GM19099 (cell line): Measurements from ENCODE around the gene CRTAC1.

ENCODE experiments used
- POLR2A ChIP-seq: IDR thresholded peaks from 3 replicates; pipeline ENCODE4 v1.6.1; 2011; ENCODE audit warnings: low read depth; ENCODE audit not compliant: insufficient read length; ENCODE audit errors: extremely low read depth

Gene CRTAC1

GRCh38 chr10:97842656-97843280, 187.7 kb downstream of the CRTAC1 start:
- no peak for TF ChIP-seq POLR2A

GRCh38 chr10:97838091-97838490, 192.3 kb downstream of the CRTAC1 start:
- TF ChIP-seq POLR2A, result no peak

- TF ChIP-seq POLR2A, result no peak
These were observed 194.0 kb downstream of the CRTAC1 start for GRCh38 chr10:97836446-97836845.

- TF ChIP-seq POLR2A, result no peak
These were observed 199.2 kb downstream of the CRTAC1 start for GRCh38 chr10:97831259-97831658.

GRCh38 chr10:97830064-97830463, 200.4 kb downstream of the CRTAC1 start:
- no peak for TF ChIP-seq POLR2A

GRCh38 chr10:97828721-97829120, 201.7 kb downstream of the CRTAC1 start:
- no peak for TF ChIP-seq POLR2A

GRCh38 chr10:97827702-97828291, 202.6 kb downstream of the CRTAC1 start:
- no peak for TF ChIP-seq POLR2A

- TF ChIP-seq POLR2A, result no peak
These were observed 203.5 kb downstream of the CRTAC1 start for GRCh38 chr10:97826892-97827291.

- no peak for TF ChIP-seq POLR2A
These were observed 205.2 kb downstream of the CRTAC1 start for GRCh38 chr10:97825020-97825760.

GRCh38 chr10:97823734-97824133, 206.7 kb downstream of the CRTAC1 start:
- TF ChIP-seq POLR2A, result no peak

- no peak for TF ChIP-seq POLR2A
These were observed 208.1 kb downstream of the CRTAC1 start for GRCh38 chr10:97822261-97822687.

GRCh38 chr10:97821308-97822038, 208.9 kb downstream of the CRTAC1 start:
- TF ChIP-seq POLR2A, result no peak

- TF ChIP-seq POLR2A, result no peak
These were observed 210.2 kb downstream of the CRTAC1 start for GRCh38 chr10:97820096-97820704.

- no peak for TF ChIP-seq POLR2A
These were observed 211.8 kb downstream of the CRTAC1 start for GRCh38 chr10:97818572-97818971.

- no peak for TF ChIP-seq POLR2A
These were observed 213.8 kb downstream of the CRTAC1 start for GRCh38 chr10:97816609-97817008.
